Renal cortical epithelial cell (primary cell): ENCODE measurements around the gene STXBP5. TPM values are rescaled to one million over a fixed set of nuclear protein-coding genes. Genes with fewer than 3 reads are reported as not detected.

Experiments used
- DNase-seq: peaks from one replicate; pipeline ENCODE4 v3.0.0-alpha.2; 2011; ENCODE audit warnings: low read depth
- total RNA-seq: library from RNA; depleted of rRNA; stranded (reverse); fragments of >200 nt; gene quantifications from 2 replicates; pipeline ENCODE4 v1.2.3, GENCODE V29; 2014

Gene STXBP5
- total RNA-seq, 1 donor from 2014 or later = 28.1 TPM

GRCh38 chr6:147437615-147438014 is 233.4 kb downstream of the STXBP5 start:
- DNase-seq = no peak

- no peak for DNase-seq
Observed at GRCh38 chr6:147438758-147439528, 234.7 kb downstream of the STXBP5 start.
